Measurements from ENCODE around the gene RHPN2. TPM values are rescaled to one million over a fixed set of nuclear protein-coding genes. Genes with fewer than 3 reads are reported as not detected.

The RHPN2 gene
- polyA plus RNA-seq, 2 of the 4 experiments (the other 2 are of a cell fraction), result 60.5 to 140 TPM

GRCh38 chr19:32936065-32936464 is 128.6 kb downstream of the RHPN2 start:
- ATAC-seq, result peak; percentile 25 to 51; a peak in 3 of 6 replicates
- no peak for TF ChIP-seq ESRRA (IDR thresholded peaks at IDR 0.05; ENCODE audit: borderline replicate concordance, low read length)
- no peak for TF ChIP-seq SMC3 (IDR thresholded peaks at IDR 0.05)
- TF ChIP-seq JUN (IDR thresholded peaks at IDR 0.05), result no peak
- no peak for TF ChIP-seq CHD2 (IDR thresholded peaks at IDR 0.05; ENCODE audit: low read length, partially characterized antibody)
- no peak for TF ChIP-seq USF2 (IDR thresholded peaks at IDR 0.05)

GRCh38 chr19:32935629-32936028 is 129.1 kb downstream of the RHPN2 start:
- ATAC-seq (peak; percentile 42 to 45; a peak in 4 of 6 replicates), DNase-seq (ENCODE audit: low read depth in 1 of 2, low spot score in 1 of 2) (no peak), FAIRE-seq (no peak)
- ChIA-PET CTCF (interaction anchor here (1.2 to 2.1 kb wide), 4 partner anchors 10 to 40 kb away, joined by 4 to 9 read pairs (median 6); no protein-coding TSS in a partner anchor), POLR2A (no interaction called here)
- Histone ChIP-seq H3K4me3 (no peak overlapping the region), H3K4me2 (no peak overlapping the region), H3K4me1 (no peaks in the 10 kb centered on the region), H3K9me3 (no peaks in the 10 kb centered on the region), H3K27ac (no peak overlapping the region)
- 94% methylated on average over 9 of the region's 9 CpGs for WGBS (ENCODE audit: missing lambda C conversion rate)
- TF ChIP-seq ELK1 (IDR thresholded peaks at IDR 0.05; ENCODE audit: low read depth, low read length), result no peak
- no peak for TF ChIP-seq PBX3 (IDR thresholded peaks at IDR 0.05)
- no peak for TF ChIP-seq CEBPB (IDR thresholded peaks at IDR 0.05)
- no peak for TF ChIP-seq FOSL2 (IDR thresholded peaks at IDR 0.05)
- no peak for TF ChIP-seq FOSL2 (CRISPR knock-in tag; IDR thresholded peaks at IDR 0.05)
- TF ChIP-seq BHLHE40 (IDR thresholded peaks at IDR 0.05; ENCODE audit: low read depth, low read length), result no peak
- TF ChIP-seq HES2 (IDR thresholded peaks at IDR 0.05), result no peak
- no peak for TF ChIP-seq CBX8 (IDR thresholded peaks at IDR 0.05)
- TF ChIP-seq ESRRA (IDR thresholded peaks at IDR 0.05; ENCODE audit: borderline replicate concordance, low read length), result no peak
- no peak for TF ChIP-seq RARB (CRISPR knock-in tag; IDR thresholded peaks at IDR 0.05)
- TF ChIP-seq RNF2 (IDR thresholded peaks at IDR 0.05; ENCODE audit: borderline replicate concordance, low read depth), result no peak
- TF ChIP-seq EP300 (IDR thresholded peaks at IDR 0.05), result no peak
- TF ChIP-seq JUNB (IDR thresholded peaks at IDR 0.05), result no peak
- no peak for TF ChIP-seq KDM1A (IDR thresholded peaks at IDR 0.05; ENCODE audit: low read depth)
- TF ChIP-seq TFCP2L1 (CRISPR knock-in tag; IDR thresholded peaks at IDR 0.05), result no peak
- no peak for TF ChIP-seq ZFP36 (IDR thresholded peaks at IDR 0.05; ENCODE audit: borderline replicate concordance, partially characterized antibody)
- no peak for TF ChIP-seq KDM5A (IDR thresholded peaks at IDR 0.05)
- TF ChIP-seq HEYL (CRISPR knock-in tag; IDR thresholded peaks at IDR 0.05), result no peak
- no peak for TF ChIP-seq HOXB13 (CRISPR knock-in tag; IDR thresholded peaks at IDR 0.05; ENCODE audit: low read depth)
- no peak for TF ChIP-seq ZC3H11A (IDR thresholded peaks at IDR 0.05)
- TF ChIP-seq CHD2 (IDR thresholded peaks at IDR 0.05; ENCODE audit: low read length, partially characterized antibody), result no peak

More at GRCh38 chr19:32936065-32936464, 128.6 kb downstream of the RHPN2 start:
- no peak for FAIRE-seq
- Histone ChIP-seq H3K9me3 (no peaks in the 10 kb centered on the region), H3K4me3 (no peak overlapping the region), H3K4me1 (no peaks in the 10 kb centered on the region), H3K27ac (no peak overlapping the region), H3K4me2 (no peak overlapping the region)
- DNase-seq (ENCODE audit: low read depth in 1 of 2, low spot score in 1 of 2), result no peak
- WGBS (ENCODE audit: missing lambda C conversion rate), result 91% methylated on average over 8 of the region's 8 CpGs
- ChIA-PET POLR2A (no interaction called here), CTCF (interaction anchor here (1.5 to 2.1 kb wide), 3 partner anchors 11 to 40 kb away, joined by 6 to 9 read pairs (median 6); no protein-coding TSS in a partner anchor)
